ENCODE data around the gene FHOD3. TPM values are rescaled to one million over a fixed set of nuclear protein-coding genes. Genes with fewer than 3 reads are reported as not detected.

FHOD3 gene
- total and polyA plus RNA-seq, 2 of the 4 experiments (the other 2 are of a cell fraction): 14.6 to 16.0 TPM

DNA sequence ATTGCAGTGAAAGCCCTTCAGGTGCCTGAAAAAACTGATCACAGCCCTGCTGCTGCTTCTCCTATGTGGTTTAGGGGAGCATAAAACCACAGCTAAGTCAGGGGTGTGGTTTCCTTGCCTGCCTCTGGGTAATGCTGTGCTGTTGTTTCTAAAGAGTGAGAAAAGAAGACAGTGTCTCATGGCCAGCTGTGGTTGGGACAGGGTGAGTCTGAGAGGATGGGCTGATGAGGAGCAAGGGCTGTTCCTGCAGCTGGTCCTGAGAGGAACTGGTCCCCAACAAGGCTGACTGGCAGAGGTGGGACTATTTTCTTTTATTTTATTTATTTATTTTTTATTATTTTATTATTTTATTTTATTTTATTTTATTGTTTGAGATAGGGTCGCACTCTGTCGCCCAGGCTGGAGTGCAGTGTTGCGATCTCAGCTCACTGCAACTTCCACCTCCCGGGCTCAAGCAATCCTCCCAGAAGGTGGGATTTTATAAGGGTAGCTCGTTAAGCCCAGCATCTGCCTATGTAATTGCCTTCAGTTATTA, 236.7 kb downstream of the FHOD3 start:
- intact Hi-C loops (cut with micrococcal nuclease): no loop called here
- no peaks in the 10 kb centered on the region for H4K20me1 ChIP-seq (ENCODE audit: insufficient read depth, low read length)
- H2BK120ac ChIP-seq (ENCODE audit: low read depth, low read length): no peak overlapping the region
- CTCF ChIA-PET: no interaction called here
- no peak overlapping the region for H2AFZ ChIP-seq (replicated peaks; ENCODE audit: low read length, poor library complexity)
- no peak overlapping the region for H3K18ac ChIP-seq (ENCODE audit: low read depth, low read length)
- no peak overlapping the region for H3K23ac ChIP-seq (ENCODE audit: low read depth, low read length)
- H3K9ac ChIP-seq (ENCODE audit: low read depth, low read length): no peak overlapping the region
- no peak overlapping the region for H3K27ac ChIP-seq (ENCODE audit: insufficient read depth, low read length)
- H4K5ac ChIP-seq (ENCODE audit: low read depth, low read length): no peak overlapping the region
- no peak for TF ChIP-seq SMC3 (IDR thresholded peaks at IDR 0.05; ENCODE audit: low read depth, low read length)
- no peak for TF ChIP-seq RAD21 (IDR thresholded peaks at IDR 0.05; ENCODE audit: low read length)
- TF ChIP-seq POLR2A (IDR thresholded peaks at IDR 0.05; ENCODE audit: low read depth, low read length): no peak
- no peak overlapping the region for H2BK20ac ChIP-seq (ENCODE audit: low read depth, low read length)
- H4K91ac ChIP-seq (ENCODE audit: insufficient read depth, low read depth, low read length): no peak overlapping the region
- no peak overlapping the region for H3K4ac ChIP-seq (ENCODE audit: low read depth, low read length)
- no peaks in the 10 kb centered on the region for H3K4me1 ChIP-seq (ENCODE audit: control insufficient read depth, insufficient read depth, low read length)
- no peaks in the 10 kb centered on the region; the same call in 1 of the 2 replicates for H3K9me1 ChIP-seq (ENCODE audit: insufficient read depth, low read length)
- no TSS peak for BruUV-seq (replicated peaks)
- no peak overlapping the region for H3K56ac ChIP-seq (ENCODE audit: extremely low read depth, insufficient read depth, low read length)
- H3K36me3 ChIP-seq (ENCODE audit: control insufficient read depth, insufficient read depth, low read length): no peaks in the 10 kb centered on the region
- no peak for DNase-seq
- no peak overlapping the region for H2AK9ac ChIP-seq (replicated peaks; ENCODE audit: low read depth, low read length, poor library complexity)
- H3K4me2 ChIP-seq (ENCODE audit: low read depth, low read length): no peak overlapping the region
- in situ Hi-C loops (cut with MboI; ENCODE audit: low sequenced_read_pairs): no loop called here
- POLR2A ChIA-PET (ENCODE audit: unreplicated experiment): no interaction called here
- H3K4me3 ChIP-seq (ENCODE audit: insufficient read depth, low read depth, low read length): no peak overlapping the region
- no peak overlapping the region for H4K8ac ChIP-seq (ENCODE audit: low read depth in 2 of 2, low read length in 2 of 2)
- H3K79me1 ChIP-seq (ENCODE audit: low read depth in 1 of 2, low read length in 2 of 2): no peaks in the 10 kb centered on the region; a peak in 1 of 4 replicates
- no peaks in the 10 kb centered on the region for H3K27me3 ChIP-seq (ENCODE audit: control insufficient read depth, insufficient read depth, low read length)
- ATAC-seq (ENCODE audit: low read depth): no peak
- no CpG with 5 or more reads among the region's 5 CpGs for WGBS, 2 experiments (ENCODE audit: extremely low coverage in 2 of 2, insufficient read length in 1 of 2)
- H2AK5ac ChIP-seq (ENCODE audit: low read depth, low read length): no peak overlapping the region
- no peak overlapping the region for H2BK15ac ChIP-seq (ENCODE audit: low read depth, low read length)
- peak overlapping the region; percentile 43; the same call in 1 of the 2 replicates for H3K14ac ChIP-seq (replicated peaks; ENCODE audit: low read depth, low read length)
- dilution Hi-C loops (cut with HindIII; ENCODE audit: low sequenced_read_pairs, unreplicated experiment): no loop called here
- no peak overlapping the region for H2BK5ac ChIP-seq (ENCODE audit: low read depth, low read length, poor library complexity, severe bottlenecking)
- no peaks in the 10 kb centered on the region for H3K9me3 ChIP-seq (ENCODE audit: control insufficient read depth, insufficient read depth, low read length)

Measured in IMR-90 (cell line).